BLaER1 (cell line): ENCODE results near the gene SLC15A4.
A peak's percentile ranks its signal among the peaks of the same experiment; 100 is the strongest.
"Not testable (repeated sequence)": the region's sequence is repeated elsewhere in the genome, so short reads cannot be mapped to it uniquely, and the experiment has no call there.

Source experiments
- H3K27ac ChIP-seq: shearing (Covaris generic); formaldehyde crosslinking; 2 replicates; pipeline ENCODE4 v1.8.1; 2022
- H3K27me3 ChIP-seq: shearing (Covaris generic); formaldehyde crosslinking; 2 replicates; pipeline ENCODE4 v1.8.1; 2022
- H3K36me3 ChIP-seq: shearing (Covaris generic); formaldehyde crosslinking; 2 replicates; pipeline ENCODE4 v1.8.1; 2022
- H3K4me1 ChIP-seq: shearing (Covaris generic); formaldehyde crosslinking; 2 replicates; pipeline ENCODE4 v1.8.1; 2022
- H3K4me2 ChIP-seq: shearing (Covaris generic); formaldehyde crosslinking; 2 replicates; pipeline ENCODE4 v1.8.1; 2022
- H3K4me3 ChIP-seq: shearing (Covaris generic); formaldehyde crosslinking; 2 replicates; pipeline ENCODE4 v1.8.1; 2022
- H3K9ac ChIP-seq: shearing (Covaris generic); formaldehyde crosslinking; 2 replicates; pipeline ENCODE4 v1.8.1; 2022
- H3K9me3 ChIP-seq: shearing (Covaris generic); formaldehyde crosslinking; 2 replicates; pipeline ENCODE4 v1.8.1; 2022
- H4K20me1 ChIP-seq: shearing (Covaris generic); formaldehyde crosslinking; 2 replicates; pipeline ENCODE4 v1.8.1; 2022
- Cebpa-rat ChIP-seq: shearing (Covaris generic); IDR thresholded peaks from 2 replicates; pipeline ENCODE4 v1.8.1; 2022

SLC15A4 gene

GRCh38 chr12:128856791-128857078, 33.0 kb upstream of the SLC15A4 start:
- no peak overlapping the region for H3K27ac ChIP-seq
- peaks cover 45% of the 10 kb centered on the region for H3K36me3 ChIP-seq
- H3K9ac ChIP-seq = no peak overlapping the region
- H3K27me3 ChIP-seq = no peaks in the 10 kb centered on the region
- H3K4me2 ChIP-seq = peak overlapping the region; percentile 92
- H3K4me1 ChIP-seq = peaks cover 79% of the 10 kb centered on the region
- H3K9me3 ChIP-seq = peaks cover 9% of the 10 kb centered on the region
- H4K20me1 ChIP-seq = no peaks in the 10 kb centered on the region
- TF ChIP-seq Cebpa-rat = no peak
- H3K4me3 ChIP-seq = no peak overlapping the region

GRCh38 chr12:128856035-128856790, 32.5 kb upstream of the SLC15A4 start:
- TF ChIP-seq Cebpa-rat = no peak
- Histone ChIP-seq H3K36me3 (peaks cover 40% of the 10 kb centered on the region), H3K9me3 (peaks cover 9% of the 10 kb centered on the region), H3K9ac (no peak overlapping the region), H3K4me1 (peaks cover 78% of the 10 kb centered on the region), H4K20me1 (no peaks in the 10 kb centered on the region), H3K4me3 (no peak overlapping the region), H3K27me3 (no peaks in the 10 kb centered on the region), H3K4me2 (peak overlapping the region; percentile 92), H3K27ac (no peak overlapping the region)

- Histone ChIP-seq H3K4me2 (peak overlapping the region; percentile 92), H3K4me1 (peaks cover 87% of the 10 kb centered on the region), H3K27ac (peak overlapping the region; percentile 95), H3K9me3 (no peaks in the 10 kb centered on the region), H3K27me3 (no peaks in the 10 kb centered on the region), H3K9ac (peak overlapping the region; percentile 93), H3K36me3 (peaks cover 18% of the 10 kb centered on the region; the same call in 1 of the 2 replicates), H4K20me1 (no peaks in the 10 kb centered on the region), H3K4me3 (peak overlapping the region; percentile 90)
- TF ChIP-seq Cebpa-rat = no peak
Observed at GRCh38 chr12:128853600-128854197, 29.9 kb upstream of the SLC15A4 start.

- Histone ChIP-seq H4K20me1 (no peaks in the 10 kb centered on the region), H3K36me3 (peaks cover 13% of the 10 kb centered on the region; the same call in 1 of the 2 replicates), H3K27me3 (no peaks in the 10 kb centered on the region), H3K9ac (peak within 1 kb of the TSS; percentile 93), H3K27ac (peak within 1 kb of the TSS; percentile 95), H3K4me1 (peaks cover 87% of the 10 kb centered on the region), H3K4me2 (peak within 1 kb of the TSS; percentile 92), H3K4me3 (peak within 1 kb of the TSS; percentile 90), H3K9me3 (peaks cover 5% of the 10 kb centered on the region)
- TF ChIP-seq Cebpa-rat = no peak
Observed at GRCh38 chr12:128852885-128853599, 29.3 kb upstream of the SLC15A4 start, which contains the start of gene GLT1D1. Gene GLT1D1 (plus strand): TSS chr12:128853478. CDS start chr12:128853582, 104 bp downstream.

GRCh38 chr12:128852026-128852698, 28.4 kb upstream of the SLC15A4 start:
- TF ChIP-seq Cebpa-rat = no peak
- Histone ChIP-seq H3K36me3 (peaks cover 7% of the 10 kb centered on the region; the same call in 1 of the 2 replicates), H3K27ac (no peak overlapping the region; the same call in 1 of the 2 replicates), H3K9ac (no peak overlapping the region), H3K4me2 (peak overlapping the region; percentile 92), H3K4me1 (peaks cover 80% of the 10 kb centered on the region), H4K20me1 (no peaks in the 10 kb centered on the region), H3K4me3 (no peak overlapping the region), H3K27me3 (no peaks in the 10 kb centered on the region), H3K9me3 (peaks cover 13% of the 10 kb centered on the region)

GRCh38 chr12:128851429-128851828, 27.7 kb upstream of the SLC15A4 start:
- H3K27ac ChIP-seq, H3K9ac ChIP-seq, H3K4me3 ChIP-seq, H4K20me1 ChIP-seq, H3K27me3 ChIP-seq, H3K4me2 ChIP-seq, H3K36me3 ChIP-seq: not testable (repeated sequence)
- H3K4me1 ChIP-seq = peaks cover 73% of the 10 kb centered on the region
- peaks cover 17% of the 10 kb centered on the region for H3K9me3 ChIP-seq

- no peak for TF ChIP-seq Cebpa-rat
- H3K27ac ChIP-seq = no peak overlapping the region
- H3K9me3 ChIP-seq = peaks cover 17% of the 10 kb centered on the region
- H3K4me2 ChIP-seq = peak overlapping the region; percentile 11; the same call in 1 of the 2 replicates
- H3K9ac ChIP-seq = no peak overlapping the region
- peaks cover 62% of the 10 kb centered on the region for H3K4me1 ChIP-seq
- no peaks in the 10 kb centered on the region for H3K36me3 ChIP-seq
- no peak overlapping the region for H3K4me3 ChIP-seq
- no peaks in the 10 kb centered on the region for H4K20me1 ChIP-seq
- H3K27me3 ChIP-seq = no peaks in the 10 kb centered on the region
Observed at GRCh38 chr12:128850400-128850799, 26.6 kb upstream of the SLC15A4 start.

- H3K4me2 ChIP-seq = peak overlapping the region; percentile 11; the same call in 1 of the 2 replicates
- H3K27ac ChIP-seq = not testable (repeated sequence)
Observed at GRCh38 chr12:128849806-128850205, 26.0 kb upstream of the SLC15A4 start.

GRCh38 chr12:128848371-128848770, 24.6 kb upstream of the SLC15A4 start:
- H3K27ac ChIP-seq = no peak overlapping the region
- no peaks in the 10 kb centered on the region for H4K20me1 ChIP-seq
- H3K36me3 ChIP-seq = no peaks in the 10 kb centered on the region
- no peak overlapping the region for H3K4me3 ChIP-seq
- no peak overlapping the region; the same call in 1 of the 2 replicates for H3K4me2 ChIP-seq
- H3K4me1 ChIP-seq = peaks cover 62% of the 10 kb centered on the region
- H3K9me3 ChIP-seq = peaks cover 17% of the 10 kb centered on the region
- H3K27me3 ChIP-seq = no peaks in the 10 kb centered on the region; the same call in 1 of the 2 replicates
- TF ChIP-seq Cebpa-rat = no peak
- H3K9ac ChIP-seq = no peak overlapping the region

More at GRCh38 chr12:128849806-128850205, 26.0 kb upstream of the SLC15A4 start:
- not testable (repeated sequence) for H3K4me3 ChIP-seq, H3K27me3 ChIP-seq, H3K9ac ChIP-seq, H3K36me3 ChIP-seq, H4K20me1 ChIP-seq
- Histone ChIP-seq H3K9me3 (peaks cover 17% of the 10 kb centered on the region), H3K4me1 (peaks cover 56% of the 10 kb centered on the region)

- H3K36me3 ChIP-seq, H3K9ac ChIP-seq, H3K27me3 ChIP-seq, H3K4me3 ChIP-seq, H4K20me1 ChIP-seq, H3K4me2 ChIP-seq: not testable (repeated sequence)
- H3K9me3 ChIP-seq = peaks cover 17% of the 10 kb centered on the region
- H3K4me1 ChIP-seq = peaks cover 64% of the 10 kb centered on the region
- peak overlapping the region; percentile 19; the same call in 1 of the 2 replicates for H3K27ac ChIP-seq
Observed at GRCh38 chr12:128846671-128847070, 22.9 kb upstream of the SLC15A4 start.
